WTC11 (cell line): ENCODE measurements around the gene GPR108. TPM values are rescaled to one million over a fixed set of nuclear protein-coding genes. Genes with fewer than 3 reads are reported as not detected.

Source experiments
- ATAC-seq: fragments of 200-7000 bp; cut with Tn5 transposase; 2 replicates; pipeline ENCODE4 v1.10.0; 2021; ENCODE audit warnings: mild to moderate bottlenecking, moderate library complexity
- CTCF ChIA-PET: fragments of 300-600 bp; sonication (Branson Sonifier 250); formaldehyde crosslinking; loops from one replicate; lab custom pipeline; 2021; ENCODE audit warnings: antibody characterized with exemption; lab: Charles Lee
- POLR2A ChIA-PET: fragments of 350-600 bp; sonication (Branson Sonifier 250); formaldehyde crosslinking; loops from one replicate; lab custom pipeline; 2021; ENCODE audit warnings: antibody characterized with exemption; lab: Charles Lee
- DNase-seq: peaks from one replicate; pipeline ENCODE4 v3.0.0; 2021; ENCODE audit warnings: low spot score
- H3K27ac Mint-ChIP-seq: 2 replicates; pipeline ENCODE4 v1.8.0; 2021; ENCODE audit warnings: mixed read lengths
- H3K27me3 Mint-ChIP-seq: 2 replicates; pipeline ENCODE4 v1.8.0; 2021; ENCODE audit warnings: low read depth, mild to moderate bottlenecking, moderate library complexity, mixed read lengths
- H3K36me3 Mint-ChIP-seq: 2 replicates; pipeline ENCODE4 v1.8.0; 2021; ENCODE audit warnings: mixed read lengths
- H3K4me1 Mint-ChIP-seq: 2 replicates; pipeline ENCODE4 v1.8.0; 2022; ENCODE audit warnings: mixed read lengths
- H3K4me3 Mint-ChIP-seq: 2 replicates; pipeline ENCODE4 v1.8.0; 2021; ENCODE audit warnings: mild to moderate bottlenecking, moderate library complexity, mixed read lengths
- H3K9me3 Mint-ChIP-seq: 2 replicates; pipeline ENCODE4 v1.8.0; 2021; ENCODE audit warnings: mixed read lengths
- ARID4B ChIP-seq: sonication (generic); formaldehyde crosslinking; IDR thresholded peaks from 2 replicates; pipeline ENCODE4 v1.8.0; 2023; ENCODE audit warnings: missing genetic modification reagents, mild to moderate bottlenecking, borderline replicate concordance
- ATF1 ChIP-seq: sonication (generic); formaldehyde crosslinking; IDR thresholded peaks from 2 replicates; pipeline ENCODE4 v1.8.1; 2023; ENCODE audit warnings: mild to moderate bottlenecking, moderate library complexity, missing genetic modification reagents
- CREB1 ChIP-seq: sonication (generic); formaldehyde crosslinking; IDR thresholded peaks from 2 replicates; pipeline ENCODE4 v1.8.0; 2023; ENCODE audit warnings: mild to moderate bottlenecking, missing genetic modification reagents
- CREM ChIP-seq: sonication (generic); formaldehyde crosslinking; IDR thresholded peaks from 2 replicates; pipeline ENCODE4 v1.8.1; 2022; ENCODE audit warnings: mild to moderate bottlenecking, missing genetic modification reagents, moderate library complexity
- E2F4 ChIP-seq: sonication (generic); formaldehyde crosslinking; IDR thresholded peaks from 2 replicates; pipeline ENCODE4 v1.8.1; 2022; ENCODE audit warnings: low read depth, mild to moderate bottlenecking, moderate library complexity, missing genetic modification reagents, borderline replicate concordance
- ELF4 ChIP-seq: sonication (generic); formaldehyde crosslinking; IDR thresholded peaks from 2 replicates; pipeline ENCODE4 v1.8.1; 2022; ENCODE audit warnings: low read depth, mild to moderate bottlenecking, moderate library complexity, missing genetic modification reagents
- ERG ChIP-seq: fragments of 250-450 bp; sonication (Bioruptor Pico); IDR thresholded peaks from 2 replicates; pipeline ENCODE4 v1.8.0; 2021; ENCODE audit warnings: mild to moderate bottlenecking
- ETV6 ChIP-seq: sonication (generic); formaldehyde crosslinking; IDR thresholded peaks from 2 replicates; pipeline ENCODE4 v1.8.1; 2022; ENCODE audit warnings: mild to moderate bottlenecking, missing genetic modification reagents
- FOXK1 ChIP-seq: sonication (generic); formaldehyde crosslinking; IDR thresholded peaks from 2 replicates; pipeline ENCODE4 v1.8.0; 2022; ENCODE audit warnings: mild to moderate bottlenecking, moderate library complexity, missing genetic modification reagents
- GTF2I ChIP-seq: fragments of 250-450 bp; sonication (Bioruptor Pico); conservative IDR thresholded peaks from 2 replicates; pipeline ENCODE4 v1.4.0; 2021; ENCODE audit warnings: mild to moderate bottlenecking
- HMGA2 ChIP-seq: fragments of 250-450 bp; sonication (Bioruptor Pico); IDR thresholded peaks from 2 replicates; pipeline ENCODE4 v1.4.0; 2021; ENCODE audit warnings: mild to moderate bottlenecking, moderate library complexity
- IRF2 ChIP-seq: sonication (generic); formaldehyde crosslinking; IDR thresholded peaks from 2 replicates; pipeline ENCODE4 v1.8.0; 2022; ENCODE audit warnings: low read depth, missing genetic modification reagents, borderline replicate concordance
- JAZF1 ChIP-seq: fragments of 250-450 bp; sonication (Bioruptor Pico); IDR thresholded peaks from 2 replicates; pipeline ENCODE4 v1.9.0; 2021; ENCODE audit warnings: moderate library complexity, mild to moderate bottlenecking, inconsistent platforms
- KAT7 ChIP-seq: sonication (generic); formaldehyde crosslinking; IDR thresholded peaks from 2 replicates; pipeline ENCODE4 v1.8.1; 2023; ENCODE audit warnings: missing genetic modification reagents, mild to moderate bottlenecking, borderline replicate concordance
- NFE2L1 ChIP-seq: sonication (generic); formaldehyde crosslinking; IDR thresholded peaks from 2 replicates; pipeline ENCODE4 v1.8.1; 2023; ENCODE audit warnings: missing genetic modification reagents
- NR3C1 ChIP-seq: sonication (generic); formaldehyde crosslinking; conservative IDR thresholded peaks from 2 replicates; pipeline ENCODE4 v1.8.1; 2023; ENCODE audit warnings: low read depth, mild to moderate bottlenecking, missing genetic modification reagents
- OVOL2 ChIP-seq: fragments of 250-450 bp; sonication (Bioruptor Pico); IDR thresholded peaks from 2 replicates; pipeline ENCODE4 v1.9.0; 2021; ENCODE audit warnings: mild to moderate bottlenecking, borderline replicate concordance
- TP53 ChIP-seq: sonication (generic); formaldehyde crosslinking; IDR thresholded peaks from 2 replicates; pipeline ENCODE4 v1.8.1; 2023; ENCODE audit warnings: mild to moderate bottlenecking, missing genetic modification reagents
- ZNF121 ChIP-seq: sonication (generic); formaldehyde crosslinking; IDR thresholded peaks from 2 replicates; pipeline ENCODE4 v1.8.0; 2023; ENCODE audit warnings: missing genetic modification reagents
- ZNF138 ChIP-seq: sonication (generic); formaldehyde crosslinking; conservative IDR thresholded peaks from 2 replicates; pipeline ENCODE4 v1.8.1; 2022; ENCODE audit warnings: mild to moderate bottlenecking, moderate library complexity, missing genetic modification reagents
- ZNF317 ChIP-seq: sonication (generic); formaldehyde crosslinking; IDR thresholded peaks from 2 replicates; pipeline ENCODE4 v1.8.1; 2023; ENCODE audit warnings: low read depth, mild to moderate bottlenecking, moderate library complexity, missing genetic modification reagents, borderline replicate concordance
- ZNF416 ChIP-seq: fragments of 250-450 bp; sonication (Bioruptor Pico); IDR thresholded peaks from 2 replicates; pipeline ENCODE4 v1.9.0; 2021; ENCODE audit warnings: mild to moderate bottlenecking, inconsistent platforms
- ZNF423 ChIP-seq: fragments of 250-450 bp; sonication (Bioruptor Pico); IDR thresholded peaks from 2 replicates; pipeline ENCODE4 v2.1.2; 2022; ENCODE audit warnings: mild to moderate bottlenecking, moderate library complexity
- ZNF425 ChIP-seq: fragments of 250-450 bp; sonication (Bioruptor Pico); conservative IDR thresholded peaks from 2 replicates; pipeline ENCODE4 v1.9.0; 2021; ENCODE audit warnings: mild to moderate bottlenecking
- total RNA-seq: library from RNA; stranded (reverse); gene quantifications from 3 replicates; pipeline ENCODE4 v1.2.3, GENCODE V29; 2021

GPR108 gene
- total RNA-seq, 1 experiment from 2014 or later, result 48.7 TPM

GRCh38 chr19:6724631-6725492 is 12.5 kb downstream of the GPR108 start:
- no peak overlapping the region for H3K4me3 Mint-ChIP-seq
- no peak for TF ChIP-seq HMGA2
- no peak for TF ChIP-seq ZNF416 (CRISPR knock-in tag)
- TF ChIP-seq E2F4 (CRISPR knock-in tag), result no peak
- TF ChIP-seq OVOL2 (CRISPR knock-in tag), result no peak
- TF ChIP-seq ELF4 (CRISPR knock-in tag), result no peak
- no peak for TF ChIP-seq IRF2
- H3K36me3 Mint-ChIP-seq, result no peaks in the 10 kb centered on the region
- no peaks in the 10 kb centered on the region for H3K27me3 Mint-ChIP-seq
- CTCF ChIA-PET, result interaction anchor here (0.5 to 1.7 kb wide), 5 partner anchors 9 to 175 kb away, joined by 3 to 10 read pairs (median 4); no protein-coding TSS in a partner anchor
- ATAC-seq, result no peak
- POLR2A ChIA-PET, result interaction anchor here (0.6 to 1.1 kb wide), 2 partner anchors 13 to 352 kb away, joined by 3 to 5 read pairs; partner anchors contain the start of gene GPR108
- no peak for DNase-seq
- peaks cover 10% of the 10 kb centered on the region for H3K4me1 Mint-ChIP-seq
- H3K27ac Mint-ChIP-seq, result no peak overlapping the region
- H3K9me3 Mint-ChIP-seq, result 0 out of 2 replicates have a peak, but pooled peaks cover 6% of the 10 kb centered on the region

GRCh38 chr19:6723738-6724137 is 13.6 kb downstream of the GPR108 start:
- ChIA-PET CTCF (interaction anchor here (1.7 kb wide), 1 partner anchor 10 kb away, joined by 10 read pairs; no protein-coding TSS in a partner anchor), POLR2A (no interaction called here)
- Mint-ChIP-seq H3K27ac (no peak overlapping the region), H3K27me3 (no peaks in the 10 kb centered on the region)
- ATAC-seq, result no peak
- TF ChIP-seq ZNF423 (no peak), ZNF121 (no peak), CREM (CRISPR knock-in tag) (no peak), NFE2L1 (no peak), ZNF317 (no peak), ZNF425 (CRISPR knock-in tag) (no peak), ETV6 (no peak), ATF1 (CRISPR knock-in tag) (no peak), ELF4 (CRISPR knock-in tag) (no peak), TP53 (CRISPR knock-in tag) (no peak), GTF2I (no peak)
- TF ChIP-seq, all 79 proteins: peak for 0
- H3K36me3 Mint-ChIP-seq, result no peaks in the 10 kb centered on the region
- H3K9me3 Mint-ChIP-seq, result 0 out of 2 replicates have a peak, but pooled peaks cover 6% of the 10 kb centered on the region
- peaks cover 10% of the 10 kb centered on the region for H3K4me1 Mint-ChIP-seq
- no peak overlapping the region for H3K4me3 Mint-ChIP-seq
- no peak for DNase-seq

- no peak overlapping the region for H3K4me3 Mint-ChIP-seq
- H3K27ac Mint-ChIP-seq, result no peak overlapping the region
- H3K9me3 Mint-ChIP-seq, result 0 out of 2 replicates have a peak, but pooled peaks cover 6% of the 10 kb centered on the region
- POLR2A ChIA-PET, result no interaction called here
- H3K4me1 Mint-ChIP-seq, result peaks cover 10% of the 10 kb centered on the region
- H3K36me3 Mint-ChIP-seq, result no peaks in the 10 kb centered on the region
- H3K27me3 Mint-ChIP-seq, result no peaks in the 10 kb centered on the region
- CTCF ChIA-PET, result interaction anchor here (1.6 kb wide), 1 partner anchor 10 kb away, joined by 4 read pairs; no protein-coding TSS in a partner anchor
- DNase-seq, result no peak
- no peak for ATAC-seq
- TF ChIP-seq CREB1 (no peak), FOXK1 (no peak), ETV6 (no peak), ARID4B (no peak), CREM (CRISPR knock-in tag) (no peak), ERG (CRISPR knock-in tag) (no peak), ZNF138 (CRISPR knock-in tag) (no peak), NR3C1 (CRISPR knock-in tag) (no peak), KAT7 (CRISPR knock-in tag) (no peak), JAZF1 (no peak)
Observed at GRCh38 chr19:6723108-6723618, 14.2 kb downstream of the GPR108 start.
